ENCODE measurements around the gene DNAAF8. TPM values are rescaled to one million over a fixed set of nuclear protein-coding genes. Genes with fewer than 3 reads are reported as not detected.

Gene DNAAF8
- total and polyA plus RNA-seq, 2 of the 4 experiments (the other 2 are of a cell fraction) = 0.54 to 1.7 TPM

DNA sequence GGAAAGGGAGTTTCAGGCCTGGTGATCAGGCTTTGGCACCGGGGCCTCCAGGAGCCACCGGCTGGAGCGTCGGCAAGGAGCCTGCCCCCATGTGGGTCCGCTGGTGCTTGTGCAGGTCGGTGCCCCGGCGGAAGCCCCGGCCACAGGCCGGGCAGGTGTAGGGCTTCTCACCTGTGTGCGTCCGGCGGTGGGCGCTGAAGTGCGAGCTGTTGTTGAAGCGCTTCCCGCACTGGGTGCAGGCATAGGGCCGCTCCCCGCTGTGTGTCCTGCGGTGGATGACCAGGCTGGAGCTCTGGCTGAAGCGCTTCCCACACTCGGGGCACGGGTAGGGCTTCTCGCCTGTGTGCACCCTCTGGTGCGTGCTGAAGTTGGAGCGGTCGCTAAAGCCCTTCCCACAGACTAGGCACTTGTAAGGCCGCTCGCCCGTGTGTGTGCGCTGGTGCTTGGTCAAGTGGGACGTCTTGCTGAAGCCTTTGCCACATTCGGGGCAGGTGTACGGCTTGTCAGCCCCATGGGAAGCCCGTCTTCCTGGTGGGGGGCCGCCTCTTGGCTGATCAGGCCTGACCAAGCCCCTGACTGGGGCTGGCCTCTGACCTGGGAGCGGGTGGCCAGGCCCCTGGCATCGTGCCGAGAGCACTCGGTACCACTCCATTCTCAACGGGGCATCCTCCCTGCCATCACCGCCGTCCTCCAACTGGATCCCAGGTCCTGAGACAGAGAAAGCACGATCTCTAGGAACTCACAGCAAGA, 18.2 kb downstream of the DNAAF8 start:
- Histone ChIP-seq H4K8ac (ENCODE audit: low read depth in 2 of 2, low read length in 2 of 2) (no peak overlapping the region), H2BK5ac (ENCODE audit: low read depth, low read length, poor library complexity, severe bottlenecking) (no peak overlapping the region), H2BK120ac (ENCODE audit: low read depth, low read length) (no peak overlapping the region), H4K5ac (ENCODE audit: low read depth, low read length) (no peak overlapping the region), H3K27me3 (ENCODE audit: control insufficient read depth, insufficient read depth, low read length) (no peaks in the 10 kb centered on the region), H4K20me1 (ENCODE audit: insufficient read depth, low read length) (peaks cover 5% of the 10 kb centered on the region; the same call in 1 of the 2 replicates), H3K23ac (ENCODE audit: low read depth, low read length) (no peak overlapping the region), H2AK5ac (ENCODE audit: low read depth, low read length) (no peak overlapping the region), H4K91ac (ENCODE audit: insufficient read depth, low read depth, low read length) (no peak overlapping the region), H3K14ac (replicated peaks; ENCODE audit: low read depth, low read length) (no peak overlapping the region), H3K4ac (ENCODE audit: low read depth, low read length) (no peak overlapping the region), H3K27ac (ENCODE audit: insufficient read depth, low read length) (no peak overlapping the region), H2AFZ (replicated peaks; ENCODE audit: low read length, poor library complexity) (peak overlapping the region; percentile 21), H3K56ac (ENCODE audit: extremely low read depth, insufficient read depth, low read length) (no peak overlapping the region), H3K4me2 (ENCODE audit: low read depth, low read length) (no peak overlapping the region), H3K9me3 (ENCODE audit: control insufficient read depth, insufficient read depth, low read length) (peaks cover 4% of the 10 kb centered on the region), H2AK9ac (replicated peaks; ENCODE audit: low read depth, low read length, poor library complexity) (no peak overlapping the region), H2BK20ac (ENCODE audit: low read depth, low read length) (no peak overlapping the region), H3K4me1 (ENCODE audit: control insufficient read depth, insufficient read depth, low read length) (no peaks in the 10 kb centered on the region), H3K9ac (ENCODE audit: low read depth, low read length) (no peak overlapping the region), H3K36me3 (ENCODE audit: control insufficient read depth, insufficient read depth, low read length) (peaks cover 49% of the 10 kb centered on the region), H3K79me1 (ENCODE audit: low read depth in 1 of 2, low read length in 2 of 2) (peaks cover 6 to 9% of the 10 kb centered on the region in 2 experiments; a peak in 3 of 4 replicates), H2BK15ac (ENCODE audit: low read depth, low read length) (no peak overlapping the region), H3K18ac (ENCODE audit: low read depth, low read length) (no peak overlapping the region), H3K9me1 (ENCODE audit: insufficient read depth, low read length) (no peaks in the 10 kb centered on the region), H3K4me3 (ENCODE audit: insufficient read depth, low read depth, low read length) (no peak overlapping the region)
- intact Hi-C loops (cut with micrococcal nuclease) (no loop called here), dilution Hi-C loops (cut with HindIII; ENCODE audit: low sequenced_read_pairs, unreplicated experiment) (no loop called here), in situ Hi-C loops (cut with MboI; ENCODE audit: low sequenced_read_pairs) (no loop called here)
- TF ChIP-seq MAZ (IDR thresholded peaks at IDR 0.05; ENCODE audit: borderline replicate concordance, low read depth, low read length) = no peak
- no peak for TF ChIP-seq FOS (IDR thresholded peaks at IDR 0.05; ENCODE audit: low read depth, low read length)
- no peak for TF ChIP-seq NFE2L2 (IDR thresholded peaks at IDR 0.05; ENCODE audit: low read depth, low read length)
- TF ChIP-seq POLR2A (IDR thresholded peaks at IDR 0.05; ENCODE audit: low read depth, low read length) = no peak
- no peak for TF ChIP-seq USF2 (IDR thresholded peaks at IDR 0.05; ENCODE audit: low read depth, low read length)
- TF ChIP-seq, protein P1, sequence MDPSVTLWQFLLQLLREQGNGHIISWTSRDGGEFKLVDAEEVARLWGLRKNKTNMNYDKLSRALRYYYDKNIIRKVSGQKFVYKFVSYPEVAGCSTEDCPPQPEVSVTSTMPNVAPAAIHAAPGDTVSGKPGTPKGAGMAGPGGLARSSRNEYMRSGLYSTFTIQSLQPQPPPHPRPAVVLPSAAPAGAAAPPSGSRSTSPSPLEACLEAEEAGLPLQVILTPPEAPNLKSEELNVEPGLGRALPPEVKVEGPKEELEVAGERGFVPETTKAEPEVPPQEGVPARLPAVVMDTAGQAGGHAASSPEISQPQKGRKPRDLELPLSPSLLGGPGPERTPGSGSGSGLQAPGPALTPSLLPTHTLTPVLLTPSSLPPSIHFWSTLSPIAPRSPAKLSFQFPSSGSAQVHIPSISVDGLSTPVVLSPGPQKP (IDR thresholded peaks at IDR 0.05; ENCODE audit: borderline replicate concordance, low read depth, low read length) = no peak
- TF ChIP-seq CEBPB (IDR thresholded peaks at IDR 0.05; ENCODE audit: low read depth, low read length) = no peak
- no peak for TF ChIP-seq MXI1 (IDR thresholded peaks at IDR 0.05; ENCODE audit: borderline replicate concordance, low read depth, low read length)
- no peak for TF ChIP-seq RAD21 (IDR thresholded peaks at IDR 0.05; ENCODE audit: low read length)
- ChIA-PET CTCF (no interaction called here), POLR2A (ENCODE audit: unreplicated experiment) (no interaction called here)
- BruUV-seq (replicated peaks) = no TSS peak
- no peak for ATAC-seq (ENCODE audit: low read depth)
- DNase-seq = no peak
- WGBS, 2 experiments (ENCODE audit: extremely low coverage in 2 of 2, insufficient read length in 1 of 2) = 98% methylated on average over 15 of the region's 44 CpGs; no CpG with 5 or more reads in 1 of the 2 experiments

All from IMR-90 (cell line).